Tibial nerve (tissue), 4 donors: ENCODE results near the gene GATAD1.

Experiments
- EP300 ChIP-seq, 2 donors: sonication (generic); formaldehyde crosslinking; IDR thresholded peaks; one replicate each; pipeline ENCODE4 v1.6.1; 2017; ENCODE audit warnings: antibody characterized with exemption in 2 of 2, mild to moderate bottlenecking in 1 of 2
- POLR2A ChIP-seq, 2 donors: fragments of 450-650 bp; IDR thresholded peaks; one replicate each; pipeline ENCODE4 v1.6.1; 2017; ENCODE audit warnings: antibody characterized with exemption in 2 of 2, mild to moderate bottlenecking in 2 of 2, moderate library complexity in 2 of 2
- TF ChIP-seq, protein P1 (sequence below), 5 experiments: fragments of 200-600 bp in 3 of 5; fragments of 450-650 bp in 2 of 5; sonication (generic) in 3 of 5; IDR thresholded peaks; one replicate each; pipeline ENCODE4 v1.5.1; 2016 to 2019; ENCODE audit warnings: antibody characterized with exemption in 5 of 5, mild to moderate bottlenecking in 3 of 5, moderate library complexity in 2 of 5

DNA sequence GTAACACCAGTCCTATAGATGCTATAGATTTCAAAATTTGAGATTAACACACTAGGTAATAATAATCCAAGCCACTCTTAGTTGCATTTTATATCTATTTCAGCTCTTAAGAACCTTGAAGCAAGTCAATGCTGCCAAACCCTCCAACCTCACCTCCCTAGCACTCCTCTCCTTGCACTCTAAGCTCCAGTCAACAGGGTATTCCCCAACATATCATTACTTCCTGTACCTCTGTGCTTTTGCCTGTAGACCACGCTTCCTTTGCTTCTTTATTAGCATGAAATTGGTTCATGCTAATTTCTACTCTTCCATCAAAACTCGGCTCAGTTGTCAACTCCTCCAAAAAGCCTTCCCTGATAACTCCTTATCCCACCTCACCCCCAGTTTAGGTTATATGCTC, 56.5 kb downstream of the GATAD1 start:
- TF ChIP-seq, protein P1, sequence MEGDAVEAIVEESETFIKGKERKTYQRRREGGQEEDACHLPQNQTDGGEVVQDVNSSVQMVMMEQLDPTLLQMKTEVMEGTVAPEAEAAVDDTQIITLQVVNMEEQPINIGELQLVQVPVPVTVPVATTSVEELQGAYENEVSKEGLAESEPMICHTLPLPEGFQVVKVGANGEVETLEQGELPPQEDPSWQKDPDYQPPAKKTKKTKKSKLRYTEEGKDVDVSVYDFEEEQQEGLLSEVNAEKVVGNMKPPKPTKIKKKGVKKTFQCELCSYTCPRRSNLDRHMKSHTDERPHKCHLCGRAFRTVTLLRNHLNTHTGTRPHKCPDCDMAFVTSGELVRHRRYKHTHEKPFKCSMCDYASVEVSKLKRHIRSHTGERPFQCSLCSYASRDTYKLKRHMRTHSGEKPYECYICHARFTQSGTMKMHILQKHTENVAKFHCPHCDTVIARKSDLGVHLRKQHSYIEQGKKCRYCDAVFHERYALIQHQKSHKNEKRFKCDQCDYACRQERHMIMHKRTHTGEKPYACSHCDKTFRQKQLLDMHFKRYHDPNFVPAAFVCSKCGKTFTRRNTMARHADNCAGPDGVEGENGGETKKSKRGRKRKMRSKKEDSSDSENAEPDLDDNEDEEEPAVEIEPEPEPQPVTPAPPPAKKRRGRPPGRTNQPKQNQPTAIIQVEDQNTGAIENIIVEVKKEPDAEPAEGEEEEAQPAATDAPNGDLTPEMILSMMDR (IDR thresholded peaks at IDR 0.05): no peak
- TF ChIP-seq EP300 (IDR thresholded peaks at IDR 0.05): no peak
- TF ChIP-seq POLR2A (IDR thresholded peaks at IDR 0.05): no peak
